ENCODE results near the gene ZNF664. TPM values are rescaled to one million over a fixed set of nuclear protein-coding genes. Genes with fewer than 3 reads are reported as not detected.

ZNF664 gene
- total and polyA plus RNA-seq, 2 of the 8 experiments (the other 6 are each of a cell fraction or from before 2014, with no cell fraction given): 22.8 to 51.4 TPM

- H3K4me3 ChIP-seq (ENCODE audit: extremely low read depth in 1 of 4, insufficient read depth in 2 of 4, low read depth in 3 of 4, low read length in 4 of 4): no peak overlapping the region
- no peak for DNase-seq (ENCODE audit: low read depth in 1 of 2, low spot score in 2 of 2)
- no peak overlapping the region; the same call in 1 of the 2 replicates for H2AK5ac ChIP-seq (ENCODE audit: low read depth, low read length)
- no peak overlapping the region for H2BK20ac ChIP-seq (ENCODE audit: low read length)
- H3K14ac ChIP-seq (ENCODE audit: insufficient read length): no peak overlapping the region
- H2BK12ac ChIP-seq (ENCODE audit: low read depth, low read length): no peak overlapping the region
- CTCF ChIA-PET (ENCODE audit: partially characterized antibody): interaction anchor here (0.8 to 4.5 kb wide), 9 partner anchors 12 to 62 kb away, joined by 3 to 17 read pairs (median 4); no protein-coding TSS in a partner anchor
- no peaks in the 10 kb centered on the region for H3K4me1 ChIP-seq (replicated peaks in 1 of 4; ENCODE audit: control insufficient read depth in 3 of 4, insufficient read depth in 4 of 4, low read length in 3 of 4)
- H2BK120ac ChIP-seq (replicated peaks; ENCODE audit: low read depth, low read length): no peak overlapping the region
- no peak overlapping the region for H4K5ac ChIP-seq (ENCODE audit: insufficient read length, low read depth, low read length)
- H3K9ac ChIP-seq (replicated peaks in 1 of 4; ENCODE audit: extremely low read depth in 1 of 4, low read depth in 3 of 4, low read length in 3 of 4): no peak overlapping the region
- H3K79me2 ChIP-seq (ENCODE audit: control insufficient read depth in 1 of 2, insufficient read depth in 2 of 2, low read length in 2 of 2): no peaks in the 10 kb centered on the region
- H2BK15ac ChIP-seq (ENCODE audit: low read length): no peak overlapping the region
- no peak overlapping the region for H3K18ac ChIP-seq (ENCODE audit: extremely low read depth, low read length)
- no peak overlapping the region for H3K56ac ChIP-seq (replicated peaks; ENCODE audit: insufficient read length, low read depth, low read length)
- H2BK5ac ChIP-seq (ENCODE audit: low read depth, low read length): no peak overlapping the region
- no peak overlapping the region for H4K8ac ChIP-seq (ENCODE audit: extremely low read depth, insufficient read depth, low read length)
- H2AFZ ChIP-seq (ENCODE audit: low read length): no peak overlapping the region
- no peaks in the 10 kb centered on the region for H4K20me1 ChIP-seq (replicated peaks in 1 of 2; ENCODE audit: control insufficient read depth in 1 of 2, insufficient read depth in 2 of 2, low read length in 2 of 2)
- POLR2A ChIA-PET (ENCODE audit: partially characterized antibody): no interaction called here
- H3K23me2 ChIP-seq (ENCODE audit: low read depth, low read length): no peaks in the 10 kb centered on the region
- H3K4me2 ChIP-seq (ENCODE audit: insufficient read depth in 1 of 2, low read depth in 2 of 2, low read length in 2 of 2): no peak overlapping the region
- no peaks in the 10 kb centered on the region for H3K79me1 ChIP-seq (ENCODE audit: low read depth, low read length)
- WGBS, 2 experiments (ENCODE audit: extremely low coverage in 1 of 2, insufficient coverage in 1 of 2, insufficient read length in 1 of 2, insufficient replicate concordance in 2 of 2, low coverage in 1 of 2, low lambda C conversion rate in 2 of 2, missing lambda C conversion rate in 1 of 2): 92% methylated on average over 14 of the region's 14 CpGs; no CpG with 5 or more reads in 1 of the 2 experiments
- H3K4ac ChIP-seq (replicated peaks; ENCODE audit: insufficient read length, low read depth, low read length): no peak overlapping the region
- H4K91ac ChIP-seq (replicated peaks; ENCODE audit: insufficient read length, low read length): no peak overlapping the region
- TF ChIP-seq RBBP5 (IDR thresholded peaks at IDR 0.05; ENCODE audit: borderline replicate concordance, low read depth, low read length): no peak
- no peak for TF ChIP-seq CBX5 (IDR thresholded peaks at IDR 0.05; ENCODE audit: low read depth, low read length)
- TF ChIP-seq TBP (IDR thresholded peaks at IDR 0.05; ENCODE audit: low read depth, low read length): no peak
- H3K23ac ChIP-seq (ENCODE audit: insufficient read length): no peak overlapping the region
- no peak overlapping the region for H3K27ac ChIP-seq (ENCODE audit: low read depth, low read length)
- H3K27me3 ChIP-seq (replicated peaks in 1 of 4; ENCODE audit: control insufficient read depth in 3 of 4, extremely low read depth in 1 of 4, insufficient read depth in 3 of 4, low read length in 3 of 4): peaks cover 0 to 2% (median 0%) of the 10 kb centered on the region in 4 experiments; a peak in 1 of 7 replicates
- no peak for FAIRE-seq
- no peaks in the 10 kb centered on the region for H3K36me3 ChIP-seq (ENCODE audit: control insufficient read depth in 2 of 4, insufficient read depth in 4 of 4, low read length in 3 of 4)
- H3K9me3 ChIP-seq (ENCODE audit: insufficient read depth in 2 of 2, low read depth in 1 of 2, low read length in 1 of 2): no peaks in the 10 kb centered on the region
Measured at GRCh38 chr12:123933214-123933613, 39.8 kb upstream of the ZNF664 start.
